ENCODE results near the gene ANKRD31. TPM values are rescaled to one million over a fixed set of nuclear protein-coding genes. Genes with fewer than 3 reads are reported as not detected.

The ANKRD31 gene
- total RNA-seq = 1.5 TPM

GRCh38 chr5:75236322-75237316 is at the start of gene ANKRD31:
Gene ANKRD31, minus strand, starts transcription at chr5:75236878. Its CDS starts 192 bp downstream, at chr5:75236686.

GRCh38 chr5:75052192-75053053 is 184.3 kb downstream of the ANKRD31 start, which contains the start of gene GCNT4:
Gene GCNT4, minus strand, starts transcription at chr5:75052558. Its CDS starts 22,521 bp downstream, at chr5:75030037.

Other genes starting within 250 kb of the ANKRD31 start
- gene GCNT4, start 184.3 kb downstream of the ANKRD31 start, total RNA-seq = 0.71 TPM
- 118 TPM for gene HMGCR, start 100.3 kb upstream of the ANKRD31 start, total RNA-seq

All from camera-type eye (tissue), 1 donor.